DND-41 (cell line): ENCODE results near the gene SLC28A3.

ENCODE experiments used
- CTCF ChIP-seq: IDR thresholded peaks from 2 replicates; pipeline ENCODE4 v1.5.1; 2012; ENCODE audit warnings: borderline replicate concordance, low read length, moderate library complexity, mild to moderate bottlenecking; ENCODE audit not compliant: poor library complexity, severe bottlenecking; ENCODE audit errors: extremely low read depth
- EZH2 ChIP-seq: IDR thresholded peaks from 3 replicates; pipeline ENCODE4 v1.6.1; 2012; ENCODE audit warnings: borderline replicate concordance, low read depth, mild to moderate bottlenecking, moderate library complexity, low read length, inconsistent platforms; ENCODE audit not compliant: severe bottlenecking

- TF ChIP-seq CTCF (no peak), EZH2 (no peak)
These were observed 69.0 kb downstream of the SLC28A3 start for GRCh38 chr9:84271531-84271900.
